GM21526 (cell line): ENCODE measurements around the gene BBS4.
"Not testable (repeated sequence)": the region's sequence is repeated elsewhere in the genome, so short reads cannot be mapped to it uniquely, and the experiment has no call there.

ENCODE experiments used
- ATAC-seq: cut with Tn5 transposase; IDR thresholded peaks from one replicate; pipeline ENCODE4 v1.9.1; 2021; ENCODE audit warnings: moderate library complexity; ENCODE audit not compliant: unreplicated experiment, low FRiP score

BBS4 gene

GRCh38 chr15:72685925-72686794 is at the start of gene BBS4, which contains the start of gene HIGD2B:
Gene BBS4, plus strand, starts transcription at chr15:72686207. Its CDS starts 21 bp downstream, at chr15:72686228.
Gene HIGD2B, minus strand, starts transcription at chr15:72686182. Its CDS starts 9,808 bp downstream, at chr15:72676374.
- ATAC-seq: peak; percentile 93

GRCh38 chr15:72636519-72637282 is 49.3 kb upstream of the BBS4 start:
- ATAC-seq: peak; percentile 78

GRCh38 chr15:72639759-72640483 is 46.1 kb upstream of the BBS4 start:
- not testable (repeated sequence) for ATAC-seq

DNA sequence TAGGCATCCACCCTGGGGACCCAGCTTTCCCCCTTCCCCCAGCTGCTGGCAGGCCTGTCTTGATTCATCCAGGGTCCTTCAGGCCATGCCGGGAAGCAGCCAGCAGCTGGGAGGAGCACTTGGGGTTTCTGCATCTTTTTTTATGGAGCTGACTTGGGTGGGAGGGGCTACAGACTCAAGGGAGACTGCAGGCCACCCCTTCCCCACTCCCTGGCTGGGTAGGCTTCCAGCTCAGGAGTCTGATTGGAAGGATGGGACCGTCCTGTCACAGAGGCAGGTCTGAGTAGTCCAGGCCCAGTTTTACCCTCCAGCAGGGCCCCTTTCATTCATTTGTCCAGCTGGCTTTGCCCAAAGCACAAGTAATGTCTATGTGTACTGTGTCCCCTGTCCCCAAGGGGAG is 43.7 kb upstream of the BBS4 start:
- ATAC-seq: not testable (repeated sequence)

GRCh38 chr15:72648631-72649253 is 37.3 kb upstream of the BBS4 start:
- ATAC-seq: not testable (repeated sequence)

GRCh38 chr15:72654397-72654796 is 31.6 kb upstream of the BBS4 start, which contains the start of gene GOLGA6B:
Gene GOLGA6B, plus strand, starts transcription at chr15:72654697. Its CDS starts 41 bp downstream, at chr15:72654738.
- not testable (repeated sequence) for ATAC-seq

DNA sequence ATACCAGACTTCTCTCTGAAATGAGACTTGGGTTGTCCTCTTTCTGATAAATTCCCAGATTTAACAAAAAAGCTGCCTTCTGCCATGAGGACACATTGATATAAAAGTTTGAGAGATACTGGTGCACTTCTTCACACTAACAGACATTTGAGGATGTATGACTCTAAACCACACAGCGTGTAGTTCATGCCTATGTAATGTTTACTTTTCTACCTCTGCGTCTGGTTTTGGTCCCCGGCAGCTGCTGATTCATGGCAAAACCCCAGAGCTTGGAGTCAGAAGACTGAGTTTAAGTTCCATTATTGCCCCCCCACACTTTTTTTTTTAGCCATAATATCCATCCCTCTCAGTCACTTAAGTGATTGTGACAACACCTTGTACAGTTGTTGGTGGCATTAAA is 30.0 kb upstream of the BBS4 start:
- not testable (repeated sequence) for ATAC-seq

DNA sequence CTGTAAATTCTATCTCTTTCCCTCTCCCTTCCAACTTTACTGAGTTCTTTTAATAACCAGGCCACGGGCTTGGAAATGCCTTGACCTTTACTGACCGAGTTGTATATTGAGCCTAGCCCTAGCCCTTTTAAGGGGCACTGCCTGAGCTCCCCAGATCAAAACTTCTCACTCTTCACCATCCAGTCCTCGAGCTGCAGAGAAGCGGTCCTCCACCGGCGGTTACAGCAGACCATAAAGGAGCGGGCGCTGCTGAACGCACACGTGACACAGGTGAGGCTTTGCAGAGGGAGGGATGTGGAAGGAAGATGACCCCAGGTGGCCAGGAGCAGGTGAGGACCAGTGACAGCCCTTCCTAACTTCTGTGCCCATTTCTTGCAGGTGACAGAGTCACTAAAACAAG is 24.9 kb upstream of the BBS4 start:
- ATAC-seq: not testable (repeated sequence)

- not testable (repeated sequence) for ATAC-seq
These were observed 22.1 kb upstream of the BBS4 start for GRCh38 chr15:72663931-72664330.

DNA sequence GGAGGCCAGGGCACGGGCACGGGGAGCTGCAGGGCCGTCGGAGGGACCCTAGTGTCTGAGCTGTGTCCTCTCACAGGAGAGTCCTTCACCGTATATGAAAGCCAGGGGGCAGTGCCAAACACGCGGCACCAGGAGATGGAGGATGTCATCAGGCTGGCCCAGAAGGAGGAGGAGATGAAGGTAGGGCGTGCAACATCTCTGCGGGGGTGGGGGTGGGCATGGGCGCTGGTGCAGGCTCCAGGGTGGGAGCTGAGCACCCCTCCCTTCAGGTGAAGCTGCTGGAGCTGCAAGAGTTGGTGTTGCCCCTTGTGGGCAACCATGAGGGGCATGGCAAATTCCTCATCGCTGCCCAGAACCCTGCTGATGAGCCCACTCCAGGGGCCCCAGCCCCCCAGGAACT is 20.3 kb upstream of the BBS4 start:
- ATAC-seq: not testable (repeated sequence)

DNA sequence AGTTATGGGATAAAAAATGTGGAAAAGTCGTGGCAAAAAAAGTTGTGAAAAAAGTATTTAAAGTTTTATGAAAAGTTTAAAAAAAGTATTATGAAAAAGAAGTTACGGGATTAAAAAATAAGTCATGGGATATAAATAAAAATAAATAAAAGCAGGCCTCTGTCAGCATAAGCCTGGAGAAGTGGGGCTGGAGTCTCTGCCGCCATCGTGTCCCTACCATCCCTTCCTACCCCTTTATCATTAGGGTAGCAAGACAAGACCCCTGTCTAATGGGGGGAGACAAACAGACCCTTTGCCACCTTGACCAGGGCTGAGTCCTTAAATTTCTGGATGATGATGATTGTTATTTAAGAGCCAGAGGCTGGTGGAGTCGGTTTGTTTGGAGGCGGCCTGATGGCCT is 16.2 kb upstream of the BBS4 start:
- not testable (repeated sequence) for ATAC-seq

GRCh38 chr15:72670656-72671352 is 15.2 kb upstream of the BBS4 start:
- peak; percentile 66 for ATAC-seq

GRCh38 chr15:72671525-72671924 is 14.5 kb upstream of the BBS4 start:
- ATAC-seq: no peak

- ATAC-seq: no peak
These were observed 9.2 kb upstream of the BBS4 start for GRCh38 chr15:72676838-72677237.

GRCh38 chr15:72680931-72681330 is 5.1 kb upstream of the BBS4 start:
- ATAC-seq: no peak

DNA sequence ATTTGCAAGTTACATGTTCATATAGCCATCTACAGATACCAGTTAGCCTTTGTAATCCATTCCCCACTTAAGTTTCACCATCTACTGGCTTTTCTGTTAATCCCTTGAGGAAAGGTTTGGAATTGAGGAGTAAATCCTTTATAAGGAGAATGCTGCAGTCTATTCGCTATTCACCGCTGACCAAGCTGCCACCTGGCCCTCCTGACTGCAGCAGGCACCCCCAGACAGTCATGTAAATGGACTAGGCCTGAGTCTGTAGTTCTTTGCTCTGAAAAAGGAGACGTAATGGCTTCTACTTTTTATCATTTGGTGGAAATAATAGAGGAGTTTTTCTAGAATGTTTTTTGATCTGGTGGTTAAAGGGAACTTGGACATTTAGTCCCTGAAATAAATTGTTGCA is 3.2 kb upstream of the BBS4 start:
- ATAC-seq: no peak

DNA sequence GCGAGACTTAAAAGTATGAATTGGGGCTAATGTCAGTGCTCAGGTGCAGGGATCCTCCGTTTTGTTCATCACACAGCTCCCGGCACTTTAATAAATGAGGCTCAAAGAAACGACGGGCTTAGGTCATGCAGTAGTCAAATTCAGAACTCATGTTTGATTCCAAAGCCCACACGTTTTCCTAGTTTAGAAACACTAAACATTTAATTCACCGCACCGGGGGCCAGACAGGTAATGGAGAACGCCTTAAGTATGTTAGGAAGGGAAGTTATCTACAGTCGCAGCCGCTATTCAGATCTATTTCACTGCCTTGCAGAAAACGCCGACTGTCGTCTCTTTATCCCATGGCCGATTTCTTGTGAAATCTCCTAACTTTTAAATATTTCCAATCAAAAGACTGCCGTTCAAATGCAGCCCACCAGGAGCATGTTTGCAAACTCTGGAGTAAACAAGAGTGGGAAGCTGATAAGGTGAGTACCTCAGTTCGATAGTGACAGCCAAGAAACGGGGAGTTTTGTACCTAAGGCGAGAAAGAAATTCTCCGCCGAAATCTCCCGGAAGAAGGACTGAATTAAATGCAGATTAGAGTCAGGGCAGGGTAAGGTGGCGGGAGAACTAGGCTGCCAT is 594 bp upstream of the BBS4 start:
- ATAC-seq: no peak

- ATAC-seq: no peak
These were observed 2.7 kb downstream of the BBS4 start for GRCh38 chr15:72688697-72689096.

DNA sequence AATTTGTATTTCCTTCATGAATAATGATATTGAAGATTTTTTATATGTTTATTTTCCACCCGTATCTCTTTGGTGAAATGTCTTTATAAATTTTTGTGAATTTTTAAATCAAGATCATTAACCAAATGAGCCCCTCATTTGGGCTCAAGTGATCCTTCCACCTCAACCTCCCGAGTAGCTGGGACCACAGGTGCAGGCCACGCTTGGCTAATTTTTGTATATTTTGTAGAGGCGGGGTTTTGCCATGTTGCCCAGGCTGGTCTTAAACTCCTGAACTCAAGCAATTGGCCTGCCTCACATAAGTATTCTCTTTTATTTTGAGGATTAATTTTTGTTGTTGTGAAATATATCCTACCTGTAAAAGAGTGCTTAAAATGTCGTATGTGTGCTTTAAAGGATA is 4.9 kb downstream of the BBS4 start:
- no peak for ATAC-seq
